GM18498 (cell line): ENCODE results near the gene SLMAP.
"Not testable (repeated sequence)": the region's sequence is repeated elsewhere in the genome, so short reads cannot be mapped to it uniquely, and the experiment has no call there.

Experiments used
- ATAC-seq: cut with Tn5 transposase; IDR thresholded peaks from one replicate; pipeline ENCODE4 v1.9.1; 2021; ENCODE audit warnings: mild to moderate bottlenecking, moderate library complexity; ENCODE audit not compliant: unreplicated experiment

The SLMAP gene

GRCh38 chr3:57825116-57825515 is 69.0 kb downstream of the SLMAP start:
- no peak for ATAC-seq

GRCh38 chr3:57826245-57826951 is 70.3 kb downstream of the SLMAP start:
- no peak for ATAC-seq

GRCh38 chr3:57826952-57827723 is 71.0 kb downstream of the SLMAP start:
- ATAC-seq: no peak

- no peak for ATAC-seq
Observed at GRCh38 chr3:57827757-57828156, 71.6 kb downstream of the SLMAP start.

- no peak for ATAC-seq
Observed at GRCh38 chr3:57832486-57832885, 76.4 kb downstream of the SLMAP start.

GRCh38 chr3:57832900-57833313 is 76.8 kb downstream of the SLMAP start:
- ATAC-seq: no peak

GRCh38 chr3:57833763-57834162 is 77.7 kb downstream of the SLMAP start:
- no peak for ATAC-seq

GRCh38 chr3:57837686-57838085 is 81.6 kb downstream of the SLMAP start:
- no peak for ATAC-seq

- no peak for ATAC-seq
Observed at GRCh38 chr3:57838627-57839026, 82.5 kb downstream of the SLMAP start.

- ATAC-seq: no peak
Observed at GRCh38 chr3:57840473-57840872, 84.4 kb downstream of the SLMAP start.

GRCh38 chr3:57841818-57842217 is 85.7 kb downstream of the SLMAP start:
- ATAC-seq: no peak

GRCh38 chr3:57848177-57848738 is 92.1 kb downstream of the SLMAP start:
- no peak for ATAC-seq

GRCh38 chr3:57851304-57851703 is 95.2 kb downstream of the SLMAP start:
- no peak for ATAC-seq

- ATAC-seq: no peak
Observed at GRCh38 chr3:57852896-57853295, 96.8 kb downstream of the SLMAP start.

- ATAC-seq: no peak
Observed at GRCh38 chr3:57855281-57855680, 99.2 kb downstream of the SLMAP start.

GRCh38 chr3:57855943-57856342 is 99.8 kb downstream of the SLMAP start:
- no peak for ATAC-seq

GRCh38 chr3:57856675-57857074 is 100.6 kb downstream of the SLMAP start:
- no peak for ATAC-seq

GRCh38 chr3:57862894-57863293 is 106.8 kb downstream of the SLMAP start:
- no peak for ATAC-seq

GRCh38 chr3:57863380-57863779 is 107.3 kb downstream of the SLMAP start:
- ATAC-seq: no peak

- no peak for ATAC-seq
Observed at GRCh38 chr3:57864853-57865252, 108.7 kb downstream of the SLMAP start.

- ATAC-seq: not testable (repeated sequence)
Observed at GRCh38 chr3:57869110-57869509, 113.0 kb downstream of the SLMAP start.

GRCh38 chr3:57872606-57873005 is 116.5 kb downstream of the SLMAP start:
- ATAC-seq: no peak
